Activated T-helper 2 cell treated with anti-CD3 and anti-CD28 coated beads, Interferon-gamma antibody, Interleukin-2, Interleukin-4, amounts not matched to agents 10 μg/mL and 5 μg/mL and 100 μg/mL, durations not matched to agents 14 hours and 24 hours and 36 hours (primary cell): ENCODE data around the gene NDFIP2. TPM values are rescaled to one million over a fixed set of nuclear protein-coding genes. Genes with fewer than 3 reads are reported as not detected.

Experiments used
- DNase-seq: peaks from one replicate; pipeline ENCODE4 v3.0.0; 2021; ENCODE audit warnings: low spot score
- H3K27ac Mint-ChIP-seq: one replicate; pipeline ENCODE4 v1.8.0; 2021; ENCODE audit warnings: mixed read lengths
- H3K27me3 Mint-ChIP-seq: one replicate; pipeline ENCODE4 v1.8.0; 2021; ENCODE audit warnings: low read depth, mixed read lengths
- H3K36me3 Mint-ChIP-seq: one replicate; pipeline ENCODE4 v1.8.0; 2021; ENCODE audit warnings: low read depth, mixed read lengths
- H3K4me1 Mint-ChIP-seq: one replicate; pipeline ENCODE4 v1.8.0; 2021; ENCODE audit warnings: low read depth, mixed read lengths
- H3K4me3 Mint-ChIP-seq: one replicate; pipeline ENCODE4 v1.8.0; 2021; ENCODE audit warnings: low read depth, mild to moderate bottlenecking, moderate library complexity, mixed read lengths
- H3K9me3 Mint-ChIP-seq: one replicate; pipeline ENCODE4 v1.8.0; 2021; ENCODE audit warnings: mixed read lengths
- intact Hi-C: fragments of 100-400 bp; cut with micrococcal nuclease; formaldehyde crosslinking; loops from one replicate; pipeline ENCODE4 v1.15.1; 2023
- total RNA-seq: library from RNA; stranded (reverse); gene quantifications from 2 replicates; pipeline ENCODE4 v1.2.3, GENCODE V29; 2022

NDFIP2 gene
- total RNA-seq, 1 donor from 2014 or later = 227 TPM

GRCh38 chr13:79531542-79532254 is 50.7 kb downstream of the NDFIP2 start:
- DNase-seq = no peak
- intact Hi-C loops = no loop called here
- Mint-ChIP-seq H3K9me3 (no peaks in the 10 kb centered on the region), H3K27ac (peak overlapping the region; percentile 72), H3K36me3 (peaks cover 72% of the 10 kb centered on the region), H3K27me3 (no peaks in the 10 kb centered on the region), H3K4me1 (peaks cover 60% of the 10 kb centered on the region), H3K4me3 (peak overlapping the region; percentile 34)

GRCh38 chr13:79532576-79532975 is 51.6 kb downstream of the NDFIP2 start:
- intact Hi-C loops = no loop called here
- no peak for DNase-seq
- H3K9me3 Mint-ChIP-seq = no peaks in the 10 kb centered on the region
- H3K36me3 Mint-ChIP-seq = peaks cover 76% of the 10 kb centered on the region
- no peaks in the 10 kb centered on the region for H3K27me3 Mint-ChIP-seq
- peaks cover 61% of the 10 kb centered on the region for H3K4me1 Mint-ChIP-seq
- H3K27ac Mint-ChIP-seq = peak overlapping the region; percentile 72
- H3K4me3 Mint-ChIP-seq = peak overlapping the region; percentile 34

- H3K4me1 Mint-ChIP-seq = peaks cover 64% of the 10 kb centered on the region
Measured at GRCh38 chr13:79533781-79534400, 52.9 kb downstream of the NDFIP2 start.

GRCh38 chr13:79534596-79534995 is 53.6 kb downstream of the NDFIP2 start:
- Mint-ChIP-seq H3K4me3 (no peak overlapping the region), H3K27ac (peak overlapping the region; percentile 24), H3K4me1 (peaks cover 67% of the 10 kb centered on the region), H3K36me3 (peaks cover 87% of the 10 kb centered on the region), H3K9me3 (peaks cover 6% of the 10 kb centered on the region), H3K27me3 (no peaks in the 10 kb centered on the region)
- intact Hi-C loops = no loop called here
- DNase-seq = no peak

More at GRCh38 chr13:79533781-79534400, 52.9 kb downstream of the NDFIP2 start:
- intact Hi-C loops = no loop called here
- H3K36me3 Mint-ChIP-seq = peaks cover 84% of the 10 kb centered on the region
- H3K27ac Mint-ChIP-seq = peak overlapping the region; percentile 67
- DNase-seq = no peak
- H3K27me3 Mint-ChIP-seq = no peaks in the 10 kb centered on the region
- peaks cover 6% of the 10 kb centered on the region for H3K9me3 Mint-ChIP-seq
- H3K4me3 Mint-ChIP-seq = peak overlapping the region; percentile 22

GRCh38 chr13:79538757-79539156 is 57.8 kb downstream of the NDFIP2 start:
- peaks cover 58% of the 10 kb centered on the region for H3K4me1 Mint-ChIP-seq
- intact Hi-C loops = no loop called here
- DNase-seq = no peak
- no peak overlapping the region for H3K4me3 Mint-ChIP-seq
- H3K27me3 Mint-ChIP-seq = no peaks in the 10 kb centered on the region
- H3K36me3 Mint-ChIP-seq = peaks cover 66% of the 10 kb centered on the region
- no peak overlapping the region for H3K27ac Mint-ChIP-seq
- H3K9me3 Mint-ChIP-seq = peaks cover 6% of the 10 kb centered on the region

- H3K27me3 Mint-ChIP-seq = no peaks in the 10 kb centered on the region
- DNase-seq = no peak
Measured at GRCh38 chr13:79540504-79540903, 59.5 kb downstream of the NDFIP2 start.

GRCh38 chr13:79541426-79542049 is 60.6 kb downstream of the NDFIP2 start:
- H3K36me3 Mint-ChIP-seq = peaks cover 59% of the 10 kb centered on the region
- no peak overlapping the region for H3K4me3 Mint-ChIP-seq
- DNase-seq = no peak
- H3K27me3 Mint-ChIP-seq = no peaks in the 10 kb centered on the region
- intact Hi-C loops = loop anchor here (1.0 to 10.0 kb wide), 4 partner anchors 61 to 1807 kb away; partner anchors contain the start of genes NDFIP2 and RBM26
- H3K4me1 Mint-ChIP-seq = peaks cover 43% of the 10 kb centered on the region
- no peak overlapping the region for H3K27ac Mint-ChIP-seq
- peaks cover 6% of the 10 kb centered on the region for H3K9me3 Mint-ChIP-seq

More at GRCh38 chr13:79540504-79540903, 59.5 kb downstream of the NDFIP2 start:
- H3K36me3 Mint-ChIP-seq = peaks cover 56% of the 10 kb centered on the region
- intact Hi-C loops = loop anchor here (2.0 to 10.0 kb wide), 3 partner anchors 60 to 1806 kb away; partner anchors contain the start of genes NDFIP2 and RBM26
- H3K27ac Mint-ChIP-seq = no peak overlapping the region
- no peak overlapping the region for H3K4me3 Mint-ChIP-seq
- peaks cover 45% of the 10 kb centered on the region for H3K4me1 Mint-ChIP-seq
- peaks cover 6% of the 10 kb centered on the region for H3K9me3 Mint-ChIP-seq

- DNase-seq = no peak
- Mint-ChIP-seq H3K9me3 (no peaks in the 10 kb centered on the region), H3K4me1 (peaks cover 39% of the 10 kb centered on the region), H3K27me3 (no peaks in the 10 kb centered on the region), H3K36me3 (peaks cover 54% of the 10 kb centered on the region), H3K27ac (no peak overlapping the region), H3K4me3 (no peak overlapping the region)
- intact Hi-C loops = loop anchor here (5.0 to 10.0 kb wide), 2 partner anchors 137 to 1809 kb away; partner anchors contain the start of gene RBM26
Measured at GRCh38 chr13:79543883-79544282, 62.9 kb downstream of the NDFIP2 start.

GRCh38 chr13:79547211-79548195 is 66.5 kb downstream of the NDFIP2 start:
- intact Hi-C loops = loop anchor here (10.0 kb wide), 1 partner anchor 1813 kb away; no protein-coding TSS in a partner anchor
- Mint-ChIP-seq H3K27ac (no peak overlapping the region), H3K27me3 (no peaks in the 10 kb centered on the region), H3K4me1 (peaks cover 19% of the 10 kb centered on the region), H3K4me3 (no peak overlapping the region), H3K36me3 (peaks cover 52% of the 10 kb centered on the region), H3K9me3 (no peaks in the 10 kb centered on the region)
- DNase-seq = no peak

GRCh38 chr13:79548902-79549301 is 67.9 kb downstream of the NDFIP2 start:
- Mint-ChIP-seq H3K4me1 (peaks cover 18% of the 10 kb centered on the region), H3K36me3 (peaks cover 51% of the 10 kb centered on the region), H3K27me3 (no peaks in the 10 kb centered on the region), H3K27ac (no peak overlapping the region), H3K4me3 (no peak overlapping the region), H3K9me3 (no peaks in the 10 kb centered on the region)
- no peak for DNase-seq
- intact Hi-C loops = loop anchor here (10.0 kb wide), 1 partner anchor 1814 kb away; no protein-coding TSS in a partner anchor

GRCh38 chr13:79549355-79550106 is 68.6 kb downstream of the NDFIP2 start:
- intact Hi-C loops = loop anchor here (10.0 kb wide), 1 partner anchor 1815 kb away; no protein-coding TSS in a partner anchor
- Mint-ChIP-seq H3K4me3 (no peak overlapping the region), H3K9me3 (no peaks in the 10 kb centered on the region), H3K36me3 (peaks cover 51% of the 10 kb centered on the region), H3K27me3 (no peaks in the 10 kb centered on the region), H3K27ac (no peak overlapping the region), H3K4me1 (peaks cover 15% of the 10 kb centered on the region)
- DNase-seq = no peak
